Thyroid gland (tissue), 4 donors: Measurements from ENCODE around the gene TSHZ1.

Source experiments
- POLR2A ChIP-seq, 2 donors: fragments of 450-650 bp; IDR thresholded peaks; one replicate each; pipeline ENCODE4 v1.6.1; 2017; ENCODE audit warnings: antibody characterized with exemption in 2 of 2, mild to moderate bottlenecking in 2 of 2, moderate library complexity in 1 of 2
- TF ChIP-seq, protein P1 (sequence below), 6 experiments: fragments of 200-600 bp in 3 of 6; fragments of 450-650 bp in 3 of 6; sonication (generic) in 3 of 6; IDR thresholded peaks; one replicate each; pipeline ENCODE4 v1.5.1; 2016 to 2019; ENCODE audit warnings: antibody characterized with exemption in 6 of 6, mild to moderate bottlenecking in 2 of 6, inconsistent platforms in 1 of 6, moderate library complexity in 1 of 6

DNA sequence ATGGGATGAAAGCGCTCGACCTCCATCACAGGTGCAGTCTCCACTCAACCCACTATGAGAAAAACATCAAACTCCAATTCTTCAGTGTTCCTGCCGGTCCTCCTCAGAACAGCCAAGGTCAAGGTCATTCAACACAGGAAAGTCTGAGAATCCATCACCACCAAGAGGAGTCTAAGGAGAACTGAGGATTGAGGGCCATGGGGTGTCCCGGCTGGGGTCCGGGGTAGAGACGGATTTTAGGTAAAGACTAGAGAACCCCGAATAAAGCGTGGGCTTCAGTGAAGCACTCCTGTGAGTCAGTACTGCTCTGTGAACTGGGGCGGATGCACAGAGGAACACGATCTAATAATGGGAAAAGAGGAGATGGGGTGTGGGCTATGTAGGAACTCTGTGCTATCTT, 43.5 kb upstream of the TSHZ1 start:
- TF ChIP-seq, protein P1, sequence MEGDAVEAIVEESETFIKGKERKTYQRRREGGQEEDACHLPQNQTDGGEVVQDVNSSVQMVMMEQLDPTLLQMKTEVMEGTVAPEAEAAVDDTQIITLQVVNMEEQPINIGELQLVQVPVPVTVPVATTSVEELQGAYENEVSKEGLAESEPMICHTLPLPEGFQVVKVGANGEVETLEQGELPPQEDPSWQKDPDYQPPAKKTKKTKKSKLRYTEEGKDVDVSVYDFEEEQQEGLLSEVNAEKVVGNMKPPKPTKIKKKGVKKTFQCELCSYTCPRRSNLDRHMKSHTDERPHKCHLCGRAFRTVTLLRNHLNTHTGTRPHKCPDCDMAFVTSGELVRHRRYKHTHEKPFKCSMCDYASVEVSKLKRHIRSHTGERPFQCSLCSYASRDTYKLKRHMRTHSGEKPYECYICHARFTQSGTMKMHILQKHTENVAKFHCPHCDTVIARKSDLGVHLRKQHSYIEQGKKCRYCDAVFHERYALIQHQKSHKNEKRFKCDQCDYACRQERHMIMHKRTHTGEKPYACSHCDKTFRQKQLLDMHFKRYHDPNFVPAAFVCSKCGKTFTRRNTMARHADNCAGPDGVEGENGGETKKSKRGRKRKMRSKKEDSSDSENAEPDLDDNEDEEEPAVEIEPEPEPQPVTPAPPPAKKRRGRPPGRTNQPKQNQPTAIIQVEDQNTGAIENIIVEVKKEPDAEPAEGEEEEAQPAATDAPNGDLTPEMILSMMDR (IDR thresholded peaks at IDR 0.05), result no peak
- no peak for TF ChIP-seq POLR2A (IDR thresholded peaks at IDR 0.05)
